ENCODE measurements around the gene NLGN1.

The NLGN1 gene

DNA sequence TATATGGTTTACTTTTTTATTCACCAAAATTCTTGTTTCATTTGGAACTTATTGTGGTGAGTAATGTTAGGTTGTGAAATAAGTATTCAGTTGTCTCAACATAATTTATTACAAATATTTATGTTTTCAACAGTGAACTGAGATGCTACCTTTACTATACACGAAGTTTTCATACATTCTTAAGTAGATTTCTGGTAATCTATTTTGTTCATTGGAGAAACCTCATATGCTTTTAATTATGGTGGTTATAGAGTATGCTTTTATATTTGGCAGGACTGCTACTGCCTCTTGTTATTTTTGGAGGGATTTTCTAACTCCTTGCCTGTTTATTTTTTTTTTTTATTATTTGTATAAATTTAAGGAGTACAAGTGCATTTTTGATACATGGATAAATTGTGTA is 253.1 kb downstream of the NLGN1 start:
- DNase-seq = no peak

DNA sequence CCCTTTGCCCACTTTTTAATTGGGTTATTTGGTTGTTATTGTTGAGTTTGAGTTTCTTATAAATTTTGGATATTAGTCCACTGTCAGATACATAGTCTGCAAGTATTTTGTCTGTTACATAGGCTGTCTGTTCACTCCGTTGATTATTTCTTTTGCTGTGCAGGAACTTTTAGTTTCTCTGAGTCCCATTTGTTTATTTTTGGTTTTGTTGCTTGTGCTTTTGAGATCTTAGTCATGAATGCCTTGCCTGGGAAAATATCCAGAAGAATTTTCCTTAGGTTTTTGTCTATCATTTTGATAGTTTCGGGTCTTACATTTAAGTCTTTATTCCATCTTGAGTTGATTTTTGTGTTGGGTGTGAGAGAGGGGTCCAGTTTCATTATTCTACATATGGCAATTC is 254.5 kb downstream of the NLGN1 start:
- DNase-seq = no peak

DNA sequence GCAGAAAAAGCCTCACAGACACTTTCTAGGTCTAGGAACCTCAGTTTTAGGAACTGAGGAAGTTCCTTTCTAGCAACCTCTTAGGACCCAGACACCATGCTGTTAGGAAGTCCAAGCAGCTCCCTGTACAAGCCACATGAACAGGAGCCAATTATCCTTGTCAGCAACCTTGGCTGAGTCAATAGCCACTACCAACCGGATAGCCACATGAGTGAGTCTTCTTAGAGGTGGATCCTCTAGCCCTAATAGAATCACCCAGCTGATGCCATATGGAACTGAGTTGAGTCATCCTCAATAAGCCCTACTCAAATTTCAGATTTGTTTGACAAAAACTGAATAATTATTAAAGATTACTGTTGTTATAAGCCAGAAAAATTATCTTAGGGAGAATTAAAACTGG is 256.2 kb downstream of the NLGN1 start:
- no peak for DNase-seq

DNA sequence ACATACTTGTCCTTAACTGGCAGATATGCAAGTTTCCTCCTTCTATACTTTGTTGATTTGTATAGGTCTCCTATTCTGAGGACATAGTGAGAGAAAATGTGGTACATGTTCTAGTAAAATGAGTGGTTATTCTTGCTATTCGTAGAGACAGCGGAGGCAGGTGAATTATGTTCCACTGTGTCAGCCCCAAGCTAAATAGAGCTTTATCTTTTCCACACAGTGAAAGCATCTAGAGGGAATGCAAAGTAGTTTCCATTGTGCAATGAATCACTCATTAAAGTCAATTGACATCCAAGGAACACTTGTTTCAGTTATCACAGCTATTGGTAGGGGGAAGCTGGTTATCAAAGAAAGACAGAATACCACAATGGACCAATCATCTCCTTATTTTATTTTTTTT is 262.4 kb downstream of the NLGN1 start:
- DNase-seq = no peak

DNA sequence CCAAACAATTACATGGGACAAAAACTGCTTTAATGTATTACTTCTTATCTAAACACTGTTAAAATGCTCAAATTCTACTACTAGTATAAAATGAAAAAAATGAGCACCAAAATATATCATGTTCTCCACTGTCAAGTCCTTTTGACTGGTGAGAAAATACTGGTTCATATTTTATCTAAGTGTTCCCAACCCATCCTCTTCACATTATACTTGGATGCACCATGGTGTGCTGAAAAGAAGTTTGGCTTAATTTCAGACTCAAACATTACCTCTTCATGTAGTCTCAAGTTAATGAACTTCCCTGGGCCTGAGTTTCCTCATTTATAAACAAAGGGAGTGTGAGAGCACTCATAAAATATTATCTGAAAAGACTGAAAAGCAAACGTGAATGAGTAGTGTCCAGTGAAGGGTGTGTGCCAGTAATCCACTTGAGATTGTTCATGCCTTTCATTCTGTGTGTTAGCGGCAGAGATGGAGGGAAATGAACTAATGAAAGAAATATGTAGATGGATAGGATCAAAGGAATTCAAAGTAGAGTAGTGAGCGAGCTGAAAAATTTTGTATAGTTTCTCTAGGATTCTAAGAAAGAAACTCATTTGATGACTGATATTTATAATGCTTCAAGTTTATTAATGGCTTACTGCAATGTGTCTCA is 263.2 kb downstream of the NLGN1 start:
- DNase-seq = no peak

DNA sequence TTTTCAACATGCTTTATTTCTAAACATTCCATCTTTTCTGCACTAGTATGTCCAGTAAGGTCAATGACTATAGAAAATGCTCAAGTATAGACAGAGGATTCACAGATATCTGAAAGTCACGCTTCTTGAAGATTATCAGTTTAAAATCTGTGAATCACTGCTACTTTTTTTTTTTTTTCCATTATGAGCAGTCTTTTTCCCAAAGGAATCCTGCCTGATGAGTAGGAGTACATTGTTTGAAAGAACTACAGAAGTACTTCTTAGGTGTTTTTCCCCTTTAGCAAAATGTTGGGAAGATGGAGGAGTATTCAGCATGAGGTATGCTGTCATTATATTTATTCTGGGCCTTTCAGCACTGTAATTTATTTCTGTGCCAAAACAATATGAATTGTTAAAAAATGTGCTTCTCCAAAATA is 266.2 kb downstream of the NLGN1 start:
- no peak for DNase-seq

DNA sequence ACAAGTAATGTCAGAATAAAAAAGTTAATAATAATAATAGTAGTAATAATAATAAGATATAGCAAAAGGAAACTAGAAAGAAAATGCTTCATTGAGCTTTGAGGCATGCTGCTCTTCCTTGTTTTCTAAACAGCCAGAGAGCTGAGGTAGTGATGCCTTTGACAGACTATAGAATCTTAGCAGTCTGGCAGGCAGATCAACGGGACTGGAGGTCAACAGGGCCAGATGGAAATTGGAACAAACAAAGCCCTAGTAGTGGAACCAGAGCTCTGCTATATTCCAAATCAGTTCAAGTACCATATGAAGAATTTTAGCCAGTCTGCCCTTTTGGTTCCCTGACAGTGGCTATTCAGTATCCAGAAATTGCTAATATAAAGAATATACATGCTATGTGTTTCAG is 278.6 kb downstream of the NLGN1 start:
- DNase-seq = no peak

DNA sequence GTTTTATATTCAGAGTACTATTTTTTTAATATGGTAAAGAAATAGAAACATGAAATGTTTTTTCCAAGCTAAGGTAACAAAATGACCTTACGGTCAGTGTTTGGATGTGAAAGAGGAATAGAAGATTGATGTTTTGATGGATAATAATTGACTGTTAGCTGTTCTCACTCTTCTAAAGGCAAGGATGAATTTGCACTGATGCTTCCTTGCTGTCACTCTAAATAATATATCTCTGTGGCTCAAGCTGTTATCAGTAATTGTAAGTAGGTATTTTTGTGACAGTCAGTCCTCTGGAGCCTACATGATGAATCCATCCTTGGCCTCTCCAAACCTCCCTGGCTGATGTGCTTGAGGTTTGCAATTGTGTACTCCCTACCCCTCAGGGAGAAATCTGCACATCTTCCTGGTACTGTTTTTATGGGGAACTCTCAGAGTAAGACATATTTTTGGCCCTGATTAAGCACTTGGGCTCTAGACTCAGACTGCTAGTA is 283.7 kb downstream of the NLGN1 start:
- no peak for DNase-seq

DNA sequence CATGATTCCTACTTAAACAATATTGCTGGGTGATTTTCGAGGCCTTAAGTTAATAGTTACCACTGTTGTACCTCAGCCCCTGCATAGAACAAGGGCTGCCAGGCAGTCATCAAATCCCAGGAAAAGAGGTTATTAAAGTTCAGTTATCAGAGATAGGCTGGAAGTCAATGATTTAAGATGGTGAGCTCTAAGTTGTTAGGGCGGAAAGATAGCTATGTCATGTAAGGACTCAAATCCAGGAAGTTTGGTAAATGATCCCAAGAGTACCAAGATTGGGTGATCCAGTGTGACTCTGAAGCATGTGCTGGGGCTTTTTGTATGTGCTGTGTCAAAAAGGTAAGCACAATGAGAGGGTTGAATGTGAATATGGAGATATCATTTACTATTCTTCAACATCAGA is 287.9 kb downstream of the NLGN1 start:
- DNase-seq = no peak

DNA sequence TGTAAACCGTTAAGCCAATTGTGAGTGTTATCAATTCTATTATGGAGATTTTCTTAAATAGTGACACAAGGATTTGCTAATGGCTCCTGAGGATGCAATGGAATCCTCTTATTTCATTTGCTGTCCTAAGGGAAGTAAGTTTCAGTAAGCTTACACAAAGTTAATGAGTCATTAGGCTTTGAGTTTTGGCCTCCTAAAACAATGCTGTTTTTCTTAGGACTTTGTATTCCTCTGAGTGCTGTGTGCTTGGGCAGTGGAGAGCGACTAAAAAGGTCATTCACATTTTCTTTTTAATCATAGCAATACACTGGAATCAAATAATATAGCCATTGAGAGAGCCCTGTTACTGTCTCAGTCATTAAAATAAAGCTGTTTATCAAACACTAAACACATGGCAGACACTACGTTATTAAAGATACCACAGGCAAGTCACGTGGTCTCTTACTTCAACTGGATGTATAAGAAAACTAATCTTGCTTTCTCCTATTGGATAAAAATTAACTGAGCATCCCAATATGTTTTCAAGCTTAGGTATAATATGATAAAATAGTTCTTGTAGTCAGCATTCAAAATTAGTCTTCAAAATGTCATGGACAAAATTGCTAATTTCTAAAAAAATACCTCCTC is 290.8 kb downstream of the NLGN1 start:
- no peak for DNase-seq

DNA sequence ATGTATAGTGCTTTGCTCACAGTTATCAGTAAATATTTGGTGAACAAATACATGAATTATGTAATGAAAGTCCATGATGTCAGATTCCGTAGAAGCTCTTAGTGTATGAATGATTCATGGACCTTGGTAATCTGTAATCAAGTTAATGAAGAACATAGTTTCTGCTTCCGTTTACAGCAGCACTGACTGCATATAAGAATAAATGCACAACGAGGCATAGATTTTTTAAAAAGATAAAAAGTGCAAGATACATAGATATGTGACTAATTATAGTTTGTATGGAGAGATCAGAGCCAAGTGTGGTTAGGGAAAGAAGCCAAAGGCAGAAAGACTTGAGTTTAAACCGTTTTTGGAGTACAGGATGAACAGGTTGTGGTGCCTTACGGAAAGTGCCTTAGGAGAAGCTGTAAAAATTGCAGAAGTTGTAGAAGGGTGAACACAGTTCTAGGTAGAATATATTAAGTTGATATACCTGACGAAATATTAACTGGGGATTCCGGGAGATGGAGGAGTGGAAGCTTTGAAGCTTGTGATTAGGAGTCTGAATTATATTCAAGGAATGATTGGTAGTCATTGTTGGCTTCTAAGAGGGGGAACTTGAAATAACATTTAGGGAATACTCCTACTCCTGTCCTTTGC is 293.1 kb downstream of the NLGN1 start:
- no peak for DNase-seq

DNA sequence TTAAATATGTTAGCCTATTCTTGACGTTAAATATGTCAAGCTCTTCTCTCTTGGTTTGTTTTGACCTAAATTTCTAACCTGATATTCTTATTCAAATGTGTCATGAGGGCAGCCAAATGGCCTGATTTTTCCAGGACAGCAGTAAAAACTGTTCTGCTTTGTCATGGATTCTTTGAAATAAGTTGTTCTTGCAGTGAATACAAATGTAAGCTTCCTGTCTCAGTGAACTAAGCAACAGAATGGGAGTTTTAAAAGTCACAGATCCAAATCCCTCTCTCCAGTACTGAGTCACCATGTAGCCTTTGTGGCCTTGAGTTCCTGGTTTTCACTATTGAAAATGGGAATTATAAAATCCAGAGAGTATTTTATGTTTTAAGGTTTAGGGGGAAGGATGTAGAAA is 301.8 kb downstream of the NLGN1 start:
- no peak for DNase-seq

DNA sequence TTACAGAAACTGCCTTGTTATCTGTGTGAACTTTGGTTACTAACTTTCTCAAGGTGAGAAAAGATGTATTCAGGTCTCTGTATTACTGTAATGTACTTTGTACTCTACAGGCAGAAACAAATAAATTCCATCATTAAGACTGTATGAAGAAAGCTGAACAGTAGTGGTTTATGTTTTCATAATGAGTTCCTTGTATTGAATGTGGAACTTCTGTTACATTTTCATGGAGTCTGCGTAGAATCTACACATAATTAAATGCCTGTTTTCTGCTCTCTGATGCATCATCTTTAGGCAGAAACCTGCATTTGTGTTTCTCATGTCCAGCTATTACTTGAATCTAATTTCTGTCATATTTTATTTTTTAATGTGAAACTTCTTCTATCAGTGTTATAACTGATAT is 302.8 kb downstream of the NLGN1 start:
- DNase-seq = no peak

DNA sequence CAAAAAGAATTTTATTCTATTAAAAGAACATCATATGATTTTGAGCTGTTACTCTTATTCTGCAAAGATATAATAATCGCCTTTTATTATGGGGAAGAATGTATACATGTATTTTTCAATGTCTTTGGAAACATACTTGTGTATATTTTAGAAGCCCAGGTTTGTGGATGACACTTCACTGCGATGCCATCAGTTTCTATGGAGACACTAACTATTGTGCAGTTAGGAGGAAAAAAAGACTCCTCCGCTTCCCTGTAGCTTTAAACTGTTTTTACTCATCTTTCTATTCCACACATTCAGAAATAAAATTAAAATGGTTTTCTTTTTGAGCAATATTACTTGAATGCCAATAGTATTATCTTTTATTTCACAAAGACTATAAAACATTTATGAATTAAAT is 305.0 kb downstream of the NLGN1 start:
- no peak for DNase-seq

DNA sequence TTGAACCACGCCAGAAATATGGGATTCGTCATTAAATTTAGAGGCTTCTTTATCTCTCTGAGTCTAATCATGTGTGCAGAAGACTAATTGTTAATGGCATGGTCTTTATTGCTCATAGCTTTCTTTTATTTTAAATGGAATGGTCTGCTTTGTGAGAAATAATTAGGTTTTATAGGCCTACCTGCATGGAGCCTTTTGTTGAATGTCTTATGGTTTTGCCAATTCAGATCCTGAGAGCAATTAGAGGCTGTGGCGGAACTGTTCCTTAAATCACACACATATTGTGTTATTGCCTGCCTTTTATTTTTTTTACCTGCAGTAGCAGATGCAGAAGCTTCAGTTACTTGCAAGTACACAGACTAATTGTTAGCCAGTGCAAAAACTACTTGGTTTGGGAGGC is 306.2 kb downstream of the NLGN1 start:
- no peak for DNase-seq

DNA sequence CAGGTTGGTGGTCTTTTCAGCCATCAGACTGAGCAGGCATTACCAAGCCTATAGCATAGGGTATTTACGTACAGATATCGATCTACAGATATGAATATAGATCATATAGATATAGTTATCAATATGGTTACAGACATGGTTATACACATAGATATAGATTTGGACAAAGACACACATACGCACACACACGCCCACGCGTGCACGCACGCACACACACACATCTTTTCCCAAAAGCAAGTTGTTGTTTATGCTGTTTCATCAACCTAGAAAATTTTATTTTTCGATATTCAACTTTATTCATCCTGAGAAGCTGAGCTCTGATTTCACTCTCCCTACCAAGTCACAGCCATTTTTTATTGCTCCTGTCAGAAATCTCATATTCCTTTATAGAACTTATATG is 309.1 kb downstream of the NLGN1 start:
- no peak for DNase-seq

DNA sequence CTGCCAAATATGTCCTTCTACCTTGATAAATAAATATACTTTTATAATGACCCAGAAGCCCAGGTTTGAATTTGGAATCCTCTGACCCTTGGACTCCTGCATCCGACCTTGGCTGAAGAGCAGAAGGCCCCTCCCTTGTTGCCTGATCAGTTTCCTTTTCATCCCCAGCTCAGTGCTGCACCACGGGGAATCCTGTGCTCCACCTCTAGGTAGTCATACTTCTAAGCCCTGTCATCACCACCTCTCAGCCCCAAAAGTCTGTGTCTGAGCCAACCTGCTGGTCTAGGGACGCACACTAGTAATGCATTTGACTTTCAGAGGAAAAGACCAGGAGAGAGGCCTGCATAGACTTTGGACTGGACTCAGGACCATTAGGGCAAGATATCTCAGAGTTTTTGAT is 310.6 kb downstream of the NLGN1 start:
- DNase-seq = no peak

DNA sequence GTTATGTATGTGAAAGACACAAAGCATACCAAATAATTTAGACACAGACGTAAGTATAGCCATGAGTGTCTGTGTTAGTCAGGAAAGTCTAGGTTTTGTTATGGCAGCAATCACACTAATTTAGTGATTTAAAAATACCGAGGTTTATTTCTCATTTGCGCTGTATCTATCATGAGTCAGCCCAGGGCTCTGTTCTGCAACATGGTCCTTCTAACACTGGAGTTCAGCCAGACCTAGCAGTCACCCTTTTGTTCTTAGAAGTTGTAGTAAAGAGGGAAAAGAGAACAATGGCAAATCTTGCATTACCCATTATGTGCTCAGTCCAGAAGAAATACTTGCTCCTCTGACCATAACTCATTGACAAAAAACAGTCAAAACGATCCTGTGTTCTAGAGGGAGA is 311.5 kb downstream of the NLGN1 start:
- no peak for DNase-seq

DNA sequence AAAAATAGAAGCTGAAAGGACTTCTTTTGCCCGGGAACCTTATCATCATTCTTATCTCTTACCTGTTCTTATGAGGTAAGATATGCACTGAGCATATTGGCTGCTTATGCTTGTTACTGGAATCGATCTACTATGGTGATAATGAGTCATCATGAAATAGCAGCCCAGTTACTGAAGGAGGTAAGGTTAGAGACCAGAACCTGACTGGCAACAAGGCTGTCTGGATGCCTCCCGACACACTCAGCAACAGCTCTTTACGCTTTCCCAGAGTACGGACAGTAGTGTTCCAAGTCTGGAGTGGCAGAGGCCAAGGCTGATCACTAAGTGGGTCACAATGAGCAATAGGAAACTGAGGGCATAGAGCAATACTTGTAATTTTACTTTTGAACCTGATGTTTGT is 314.1 kb downstream of the NLGN1 start:
- no peak for DNase-seq

DNA sequence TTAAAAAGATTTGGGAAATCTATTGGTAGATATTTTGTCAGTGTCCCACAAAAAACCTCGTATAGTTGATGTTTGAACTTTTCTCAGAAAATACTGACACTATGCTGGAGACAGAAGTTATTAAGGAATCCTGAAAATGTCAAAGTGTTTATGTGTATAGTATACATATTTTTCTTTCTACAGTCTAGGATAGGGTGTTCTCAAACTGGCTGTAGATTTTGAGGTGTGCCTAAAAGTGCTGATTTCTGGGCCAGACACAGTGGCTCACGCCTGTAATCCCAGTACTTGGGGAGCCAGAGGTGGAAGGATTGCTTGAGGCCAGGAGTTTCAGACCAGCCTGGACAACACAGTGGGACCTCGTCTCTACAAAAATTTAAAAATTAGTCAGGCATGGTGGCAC is 322.0 kb downstream of the NLGN1 start:
- no peak for DNase-seq

DNA sequence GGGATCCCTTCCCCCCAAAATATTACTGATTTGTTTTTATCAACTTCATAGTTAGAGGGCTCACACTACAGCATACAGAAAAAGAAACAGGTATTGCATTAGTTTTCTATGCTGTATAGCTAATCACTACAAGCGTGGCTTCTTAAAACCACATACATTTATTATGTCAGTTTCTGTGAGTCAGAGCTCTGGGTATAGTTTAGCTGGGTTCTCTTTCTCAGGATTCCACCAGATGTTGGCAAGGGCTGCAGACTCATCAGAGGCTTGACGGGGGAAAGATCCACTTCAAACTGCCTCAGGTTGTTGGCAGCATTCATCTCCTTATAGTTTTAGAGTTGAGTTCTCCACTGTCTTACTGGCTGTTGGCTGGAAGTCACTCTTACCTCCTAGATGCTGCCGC is 328.0 kb downstream of the NLGN1 start:
- DNase-seq = no peak

DNA sequence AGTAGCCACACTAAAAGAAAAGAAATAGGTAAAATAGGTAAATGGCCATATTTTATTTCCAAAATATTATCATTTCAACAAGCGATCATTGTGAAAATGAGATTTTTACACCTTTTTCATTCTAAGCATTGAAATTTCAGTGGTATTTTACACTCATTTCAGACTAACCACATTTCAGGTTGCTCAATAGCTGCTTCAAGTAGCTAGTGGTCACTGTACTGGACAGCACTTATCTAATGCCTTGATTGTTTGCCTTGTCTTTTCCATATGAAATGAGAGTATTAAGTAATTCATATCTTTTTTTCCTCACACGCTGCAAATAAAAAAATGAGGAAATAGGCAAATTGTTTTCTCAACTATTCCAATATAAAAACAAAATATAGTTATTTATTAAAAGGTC is 332.8 kb downstream of the NLGN1 start:
- no peak for DNase-seq

DNA sequence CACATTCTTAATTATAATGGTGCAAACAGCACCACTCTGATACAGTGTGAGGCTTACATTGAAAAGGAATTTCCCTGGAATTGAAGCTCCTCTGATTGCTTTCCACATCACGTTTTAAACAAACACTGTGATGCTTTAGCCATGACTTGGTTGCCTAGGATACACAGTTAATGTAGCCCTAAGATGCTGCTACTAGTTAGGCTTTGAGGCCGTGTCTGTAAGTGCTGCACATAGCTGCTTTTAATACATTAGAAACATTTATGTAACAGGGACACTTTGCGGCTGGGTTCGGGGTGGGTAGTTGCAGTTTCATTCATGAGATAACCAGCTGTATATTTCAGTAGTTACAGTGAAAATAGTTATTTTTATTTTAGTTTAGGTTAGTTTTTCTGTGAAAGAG is 334.7 kb downstream of the NLGN1 start:
- no peak for DNase-seq

DNA sequence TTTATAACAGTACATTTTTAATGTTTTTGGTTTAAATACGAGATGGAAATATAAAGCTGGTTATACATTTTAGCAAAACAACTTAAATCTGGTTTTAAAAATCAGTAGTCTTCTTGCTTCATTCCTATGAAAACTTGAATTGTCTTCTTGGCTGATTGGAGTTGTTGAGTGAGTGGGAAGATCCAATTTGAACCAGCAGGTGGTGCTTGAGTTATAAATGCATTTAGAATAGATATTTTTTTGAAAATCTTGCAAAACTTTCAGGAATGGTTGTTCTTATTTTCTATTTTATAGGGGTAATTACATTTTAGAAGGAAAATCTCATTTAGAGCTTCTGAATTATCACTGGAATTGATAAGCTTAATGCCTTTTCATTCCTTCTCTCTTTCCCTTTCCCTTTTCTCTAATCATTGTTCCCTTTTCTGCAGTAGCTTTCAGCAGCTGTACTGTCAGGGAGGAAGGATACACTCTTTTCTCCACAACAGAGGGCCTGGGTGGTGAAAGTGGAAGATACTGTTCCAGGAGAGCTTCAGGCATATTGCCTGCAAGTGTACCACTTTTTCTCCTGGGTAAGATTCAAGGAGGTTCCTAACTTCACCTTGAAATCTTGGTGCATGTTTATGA is 335.6 kb downstream of the NLGN1 start:
- DNase-seq = no peak

Data from activated CD4-positive, alpha-beta T cell treated with anti-CD3 and anti-CD28 coated beads, Interleukin-2, amount 50 U/mL, for 16 hours (primary cell).